Nucleus accumbens (tissue), 56 donors: ENCODE data around the gene ADAMTS2.

Experiments used
- DNase-seq, 56 donors: peaks; one replicate each; lab custom pipeline; 2025; lab: John Stamatoyannopoulos, UW

ADAMTS2 gene

GRCh38 chr5:179207920-179208705 lies 137.1 kb downstream of the ADAMTS2 start:
- DNase-seq, result no peak

- DNase-seq, result no peak
These were observed 137.8 kb downstream of the ADAMTS2 start for GRCh38 chr5:179207470-179207869.

- no peak for DNase-seq
These were observed 138.9 kb downstream of the ADAMTS2 start for GRCh38 chr5:179206366-179206765.

DNA sequence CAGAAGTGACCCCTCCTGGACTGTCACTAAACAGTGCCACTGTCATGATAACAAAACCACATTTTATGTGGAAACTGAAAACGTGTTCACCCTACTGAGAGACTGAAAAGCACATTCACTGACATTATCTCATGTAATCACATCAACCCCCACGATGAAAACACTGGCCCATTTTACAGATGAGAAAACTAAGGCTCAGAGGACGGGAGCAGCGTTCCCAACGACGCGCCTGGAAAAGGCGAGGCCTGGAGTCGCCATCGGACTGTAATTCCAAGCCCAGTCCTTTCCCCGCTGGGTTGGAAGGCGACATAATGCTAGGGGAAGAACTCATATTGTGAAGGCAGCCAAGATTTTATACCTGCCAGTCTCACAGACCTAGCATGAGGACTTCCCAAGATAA lies 140.0 kb downstream of the ADAMTS2 start:
- no peak for DNase-seq

DNA sequence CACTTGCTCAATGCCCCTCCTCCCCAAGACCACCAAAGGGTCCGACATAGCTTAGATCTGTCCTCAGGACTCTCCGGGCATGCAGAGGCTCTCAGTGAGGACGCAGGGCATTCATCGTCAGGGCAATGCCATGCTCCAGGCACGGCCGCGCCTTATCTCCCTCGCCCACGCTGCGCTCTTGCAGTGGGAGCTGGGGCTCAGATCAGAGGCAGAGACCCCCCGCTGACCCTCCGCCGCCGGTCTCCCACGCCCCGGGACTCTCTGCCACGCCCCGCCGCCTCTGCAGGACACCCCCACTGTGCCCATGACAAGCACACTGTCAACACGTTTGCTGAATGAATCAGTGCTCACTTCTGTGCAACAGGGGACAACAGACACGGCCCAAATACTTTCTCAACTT lies 140.7 kb downstream of the ADAMTS2 start:
- no peak for DNase-seq

DNA sequence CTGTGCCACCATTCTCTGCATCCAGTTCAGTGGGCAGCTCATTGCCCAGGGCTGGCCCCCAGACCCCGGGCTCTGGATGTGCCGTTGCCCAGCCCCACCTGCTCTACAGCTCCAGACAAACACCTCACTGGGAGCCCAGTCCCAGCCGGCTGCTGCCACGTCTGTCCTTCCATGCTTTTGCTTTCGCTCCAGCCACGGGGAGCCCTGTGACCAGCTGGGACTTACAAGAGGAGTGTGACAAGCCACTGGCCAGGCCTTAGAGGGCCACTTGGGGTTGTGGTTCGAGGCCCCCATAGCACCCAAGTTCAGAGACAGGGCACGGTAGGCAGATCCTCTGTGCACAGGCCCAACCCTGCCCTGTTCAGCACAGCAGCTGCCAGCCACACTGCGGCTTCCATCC lies 142.0 kb downstream of the ADAMTS2 start:
- DNase-seq, result no peak

DNA sequence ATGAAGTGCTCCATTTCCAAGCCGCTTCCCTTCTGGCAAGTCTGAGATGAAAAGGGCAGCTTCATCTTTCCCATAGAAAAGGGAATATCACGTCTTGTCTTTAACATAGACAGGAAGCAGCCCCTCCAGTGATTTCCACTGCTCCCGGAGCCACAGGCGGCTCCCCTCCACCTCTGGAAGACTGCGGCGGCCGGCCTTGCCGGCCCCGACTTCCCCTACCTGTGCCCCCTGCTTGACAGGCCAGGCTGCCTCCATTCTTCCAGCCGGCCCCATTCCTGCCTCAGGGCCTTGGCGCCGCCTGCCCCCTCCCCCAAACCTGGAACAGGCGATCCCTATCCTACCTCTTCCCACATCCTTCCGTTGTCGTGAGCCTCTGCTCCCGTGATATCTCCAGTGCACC lies 143.3 kb downstream of the ADAMTS2 start:
- no peak for DNase-seq

DNA sequence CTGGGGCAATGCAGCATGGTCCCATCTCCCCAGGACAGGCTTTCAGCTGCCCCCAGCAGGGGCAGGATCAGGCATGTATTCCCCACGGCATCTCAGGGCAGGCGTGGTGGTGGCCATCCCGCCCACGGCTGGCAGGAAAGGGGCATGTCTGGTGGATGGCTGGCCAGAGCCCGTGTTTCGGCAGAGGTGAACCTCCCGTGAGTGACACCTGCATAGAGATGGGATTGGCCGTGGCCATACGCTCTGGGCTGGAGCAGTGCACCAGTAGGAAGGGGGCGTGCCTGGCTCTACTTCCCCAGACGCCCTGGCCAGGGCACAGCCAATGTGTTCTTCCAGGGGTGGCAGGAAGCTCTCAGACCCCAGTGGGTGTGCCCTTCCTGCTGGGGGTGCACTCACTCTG lies 146.0 kb downstream of the ADAMTS2 start:
- DNase-seq, result no peak

- DNase-seq, result no peak
These were observed 146.4 kb downstream of the ADAMTS2 start for GRCh38 chr5:179198825-179199224.

DNA sequence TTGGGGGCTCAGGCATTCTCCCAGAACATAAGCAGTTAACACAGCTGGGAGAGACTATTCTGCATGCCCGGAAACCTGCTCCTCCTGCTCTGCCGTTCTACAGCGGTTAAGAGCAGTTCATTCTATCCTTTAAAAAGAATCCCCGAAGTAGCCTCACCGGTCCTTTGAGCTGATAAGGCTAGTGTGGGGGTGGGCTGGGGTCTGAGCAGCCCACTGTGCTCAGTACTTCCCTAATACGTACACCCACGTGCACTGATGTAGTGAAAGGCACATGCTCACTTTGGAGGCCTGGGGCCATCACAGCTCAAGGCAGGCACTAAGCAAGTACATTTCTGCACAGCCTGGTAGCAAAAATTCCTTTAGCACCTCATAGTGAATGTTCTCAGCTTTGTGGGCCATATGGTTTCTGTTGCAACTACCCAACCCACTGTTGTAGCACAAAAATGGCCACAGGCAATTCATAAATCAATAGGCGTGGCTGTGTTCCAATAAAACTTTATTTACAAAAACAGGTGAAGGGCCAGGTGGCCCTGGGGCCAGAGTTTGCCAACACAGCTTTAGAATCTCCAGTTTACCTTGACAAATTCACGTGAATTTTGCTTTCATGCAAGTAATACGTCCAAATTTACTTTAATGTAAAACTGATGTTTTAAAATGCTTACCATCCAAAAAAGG lies 148.7 kb downstream of the ADAMTS2 start:
- DNase-seq, result no peak

DNA sequence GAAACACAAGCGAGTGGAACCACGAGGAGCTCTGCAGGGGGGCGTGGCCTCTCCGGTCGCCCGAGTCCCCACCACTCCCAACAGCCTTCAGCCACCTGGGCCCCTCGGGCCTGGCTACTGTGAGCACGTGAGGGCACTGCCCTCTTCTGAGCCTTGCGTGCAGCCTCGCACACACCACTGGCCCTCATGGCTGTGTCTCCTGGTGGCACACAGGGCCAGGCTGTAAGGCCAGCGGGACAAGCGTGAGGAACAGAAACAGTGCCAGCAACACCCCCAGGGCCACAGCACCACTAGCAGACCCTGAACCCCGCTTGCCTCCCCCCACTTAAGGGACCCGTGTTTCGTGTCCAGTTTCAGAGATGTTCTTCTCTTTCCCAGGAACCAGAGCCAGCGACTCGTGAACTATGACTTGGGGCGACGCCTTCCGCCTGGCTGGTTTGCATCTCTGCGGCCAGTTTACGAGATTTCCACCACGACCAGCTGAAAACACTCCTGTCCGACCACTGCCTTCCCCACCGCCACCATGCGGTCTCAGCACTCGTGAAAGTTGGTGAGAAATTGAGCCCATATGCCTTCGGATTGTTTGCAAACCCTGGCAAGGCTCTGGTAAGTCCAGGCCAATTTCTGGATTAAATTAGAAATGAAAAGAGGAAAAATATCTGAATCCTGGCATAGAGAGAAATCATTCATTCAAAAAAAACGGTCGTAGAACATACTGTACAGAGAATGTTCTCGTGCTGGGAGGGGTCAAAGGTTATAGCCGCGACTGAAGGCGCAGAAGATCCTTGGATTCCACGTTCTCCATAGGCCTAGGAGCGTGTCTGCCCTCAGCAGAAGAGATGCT lies 149.5 kb downstream of the ADAMTS2 start:
- no peak for DNase-seq

- no peak for DNase-seq
These were observed 150.3 kb downstream of the ADAMTS2 start for GRCh38 chr5:179194941-179195381.

DNA sequence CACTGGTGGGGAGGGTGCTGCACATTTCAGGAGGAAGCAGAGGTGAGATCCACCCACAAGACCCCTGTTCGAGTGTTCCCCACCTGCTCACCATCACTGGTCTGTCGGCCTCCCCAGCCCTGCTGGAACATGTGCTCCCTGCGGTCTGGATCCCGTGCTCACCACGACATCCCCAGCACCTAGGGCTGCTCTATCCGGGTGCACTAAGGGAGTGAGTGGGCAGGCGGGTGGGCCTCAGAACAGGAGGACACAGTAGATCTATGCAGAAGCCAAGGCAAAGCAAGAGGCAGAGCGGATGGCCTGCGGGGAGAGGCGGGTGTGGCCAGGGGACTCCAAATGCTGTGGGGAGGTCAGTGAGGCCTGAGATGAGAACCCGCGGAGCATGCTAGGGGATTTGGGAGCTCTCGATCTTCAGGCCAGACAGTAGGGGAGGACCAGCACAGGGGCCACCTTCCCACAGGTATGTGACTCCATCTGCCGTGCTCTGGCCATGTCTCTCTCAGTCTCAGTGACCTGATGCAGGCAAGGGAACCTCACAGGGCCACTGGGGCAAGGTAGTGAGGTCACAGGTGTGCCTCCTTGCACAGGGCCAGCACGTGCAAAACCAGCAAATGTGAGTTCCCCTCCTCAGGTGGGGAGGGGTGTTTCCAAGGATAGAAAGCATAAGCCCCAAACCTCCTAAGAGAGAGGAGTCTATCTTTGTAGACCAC lies 150.9 kb downstream of the ADAMTS2 start:
- no peak for DNase-seq

DNA sequence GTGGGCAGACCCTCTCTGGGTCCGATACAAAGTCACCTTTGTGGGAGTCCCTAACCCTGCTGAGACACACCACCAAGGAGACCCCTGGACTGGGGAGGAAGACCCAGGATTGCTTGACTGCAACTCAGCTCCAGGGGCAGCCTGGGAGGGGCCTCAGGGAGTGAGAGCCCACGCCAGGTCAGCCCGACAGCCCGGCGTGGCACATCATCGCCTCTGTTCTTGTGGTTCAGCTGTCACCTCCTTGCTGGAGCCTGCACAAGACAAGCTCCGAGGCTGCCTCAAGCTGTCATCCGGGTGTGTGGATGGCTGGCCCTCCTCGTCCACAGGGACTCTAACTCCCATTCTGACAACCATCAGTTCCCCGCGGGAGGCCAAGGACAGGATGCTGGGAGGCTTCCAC lies 151.5 kb downstream of the ADAMTS2 start:
- DNase-seq, result no peak

- DNase-seq, result no peak
These were observed 152.3 kb downstream of the ADAMTS2 start for GRCh38 chr5:179192891-179193470.

DNA sequence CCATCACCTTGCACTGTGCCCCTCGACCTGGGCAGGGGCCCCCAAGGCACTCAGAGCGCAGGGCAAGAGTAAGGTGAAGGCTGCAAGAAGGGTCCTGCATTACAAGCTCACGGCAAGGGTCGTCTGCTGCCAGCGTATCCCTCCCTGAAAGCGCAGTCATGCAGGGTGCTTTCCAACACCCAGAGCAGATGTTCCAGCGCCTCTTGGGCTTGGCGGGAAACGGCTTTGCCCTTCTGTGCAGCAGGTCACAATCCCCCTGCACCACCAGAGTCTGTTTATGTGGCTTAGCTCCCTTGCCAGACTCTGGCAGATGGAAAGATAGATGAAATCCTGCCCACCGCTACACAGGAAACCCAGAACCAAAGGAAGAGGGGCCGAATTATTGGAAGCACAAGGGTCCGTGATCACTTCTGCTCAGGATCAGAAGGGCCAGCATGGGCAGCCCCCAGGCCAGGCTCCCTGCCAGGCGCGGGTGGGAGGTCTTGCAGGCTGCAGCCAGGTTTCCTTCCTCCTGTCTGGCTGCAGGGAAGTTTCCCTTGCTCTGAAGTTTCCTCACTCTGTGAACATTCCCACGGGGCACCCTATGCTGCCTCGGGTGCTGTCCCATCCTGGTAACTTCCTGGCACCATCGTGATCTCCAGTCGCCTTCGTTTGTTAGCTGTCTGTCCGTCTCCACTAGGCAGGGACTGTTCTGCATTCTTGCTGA lies 152.9 kb downstream of the ADAMTS2 start:
- no peak for DNase-seq

GRCh38 chr5:179191506-179192184 lies 153.6 kb downstream of the ADAMTS2 start:
- DNase-seq, result no peak

DNA sequence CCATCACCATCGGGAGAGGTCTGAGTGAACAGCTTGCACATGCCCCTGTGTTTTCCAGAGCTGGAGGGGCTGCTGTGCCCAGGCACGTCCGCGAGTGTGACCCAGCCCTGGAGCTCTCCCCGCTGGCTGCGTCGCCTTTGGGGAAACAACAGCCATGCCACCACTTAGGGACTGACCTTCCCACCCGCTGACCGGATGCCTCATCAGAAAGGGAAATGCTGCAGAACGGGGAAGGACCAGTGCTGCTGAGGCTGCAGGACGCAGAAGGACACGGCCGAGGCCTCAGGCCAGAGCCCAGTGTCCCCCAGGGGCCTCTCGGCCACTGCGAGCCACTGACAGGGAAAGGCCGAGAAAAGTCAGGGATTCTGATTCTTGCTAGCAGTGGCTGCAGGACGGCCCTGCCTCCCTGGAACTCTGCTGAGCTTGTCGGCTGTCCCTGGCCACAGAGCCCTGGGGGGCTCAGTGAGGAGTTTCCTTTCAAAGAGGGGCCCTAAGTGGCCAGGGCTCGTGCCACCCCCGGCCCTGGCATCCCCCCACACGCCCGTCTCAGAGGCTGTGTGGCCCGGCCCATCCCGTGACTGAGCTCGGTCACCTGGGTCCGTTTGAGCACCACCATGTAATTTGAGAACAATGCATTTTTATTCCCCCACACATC lies 154.3 kb downstream of the ADAMTS2 start:
- no peak for DNase-seq
